Common myeloid progenitor, CD34-positive (primary cell): Measurements from ENCODE around the gene THOP1.

Experiments
- CTCF ChIA-PET: fragments of 350-600 bp; sonication (Branson Sonifier 250); formaldehyde crosslinking; loops from one replicate; lab custom pipeline; 2021; ENCODE audit warnings: antibody characterized with exemption; lab: Charles Lee
- POLR2A ChIA-PET: fragments of 350-600 bp; sonication (Branson Sonifier 250); formaldehyde crosslinking; loops from one replicate; lab custom pipeline; 2021; ENCODE audit warnings: antibody characterized with exemption; lab: Charles Lee
- DNase-seq, 3 donors: peaks; one replicate each; pipeline versions ENCODE4 v3.0.0 to v3.0.0-alpha.2; 2013
- H3K27ac ChIP-seq, 2 experiments: 1 replicate in 1 of 2; 2 replicates in 1 of 2; pipeline ENCODE4 v1.7.0; 2013; ENCODE audit warnings: inconsistent platforms in 2 of 2, low read length in 2 of 2, mild to moderate bottlenecking in 2 of 2, low read depth in 1 of 2, moderate library complexity in 1 of 2; ENCODE audit not compliant: severe bottlenecking in 2 of 2, insufficient read depth in 1 of 2, poor library complexity in 1 of 2
- H3K27me3 ChIP-seq, 5 experiments: replicated peaks in 2 of 5; 1 replicate in 3 of 5; 2 replicates in 2 of 5; pipeline versions ENCODE4 v1.6.1 to v1.7.0; 2013; ENCODE audit warnings: low read length in 4 of 5, mild to moderate bottlenecking in 2 of 5, moderate library complexity in 2 of 5, inconsistent platforms in 1 of 5; ENCODE audit not compliant: insufficient read depth in 5 of 5, control insufficient read depth in 4 of 5
- H3K36me3 ChIP-seq, 4 experiments: 1 replicate in 2 of 4; 2 replicates in 2 of 4; pipeline versions ENCODE4 v1.6.1 to v1.7.0; 2013; ENCODE audit warnings: low read length in 3 of 4, control low read depth in 1 of 4, mild to moderate bottlenecking in 1 of 4; ENCODE audit not compliant: control insufficient read depth in 4 of 4, insufficient read depth in 4 of 4
- H3K4me1 ChIP-seq, 4 experiments: 1 replicate in 3 of 4; 2 replicates in 1 of 4; pipeline versions ENCODE4 v1.6.1 to v1.7.1; 2013; ENCODE audit warnings: low read length in 3 of 4, mild to moderate bottlenecking in 3 of 4, control low read depth in 1 of 4, inconsistent platforms in 1 of 4, moderate library complexity in 1 of 4; ENCODE audit not compliant: control insufficient read depth in 4 of 4, insufficient read depth in 4 of 4; ENCODE audit errors: control extremely low read depth in 1 of 4
- H3K4me3 ChIP-seq, 7 experiments: 1 replicate in 4 of 7; 2 replicates in 3 of 7; pipeline versions ENCODE4 v1.5.1 to v1.7.0; 2013; ENCODE audit warnings: mild to moderate bottlenecking in 7 of 7, low read length in 6 of 7, moderate library complexity in 6 of 7, inconsistent platforms in 2 of 7, low read depth in 2 of 7, control low read depth in 1 of 7; ENCODE audit not compliant: insufficient read depth in 4 of 7, control insufficient read depth in 1 of 7; ENCODE audit errors: extremely low read depth in 1 of 7
- H3K9me3 ChIP-seq, 5 experiments: 1 replicate in 4 of 5; 2 replicates in 1 of 5; pipeline versions ENCODE4 v1.6.1 to v1.7.1; 2013; ENCODE audit warnings: low read length in 4 of 5, mild to moderate bottlenecking in 2 of 5, inconsistent platforms in 1 of 5, low read depth in 1 of 5, moderate library complexity in 1 of 5; ENCODE audit not compliant: control insufficient read depth in 4 of 5, insufficient read depth in 2 of 5; ENCODE audit errors: control extremely low read depth in 1 of 5
- WGBS: methylation state at CpG from one replicate; pipeline ENCODE4 v1.1.5; 2013; ENCODE audit not compliant: insufficient coverage; 5-methylcytosine and 5-hydroxymethylcytosine counted together

THOP1 gene

DNA sequence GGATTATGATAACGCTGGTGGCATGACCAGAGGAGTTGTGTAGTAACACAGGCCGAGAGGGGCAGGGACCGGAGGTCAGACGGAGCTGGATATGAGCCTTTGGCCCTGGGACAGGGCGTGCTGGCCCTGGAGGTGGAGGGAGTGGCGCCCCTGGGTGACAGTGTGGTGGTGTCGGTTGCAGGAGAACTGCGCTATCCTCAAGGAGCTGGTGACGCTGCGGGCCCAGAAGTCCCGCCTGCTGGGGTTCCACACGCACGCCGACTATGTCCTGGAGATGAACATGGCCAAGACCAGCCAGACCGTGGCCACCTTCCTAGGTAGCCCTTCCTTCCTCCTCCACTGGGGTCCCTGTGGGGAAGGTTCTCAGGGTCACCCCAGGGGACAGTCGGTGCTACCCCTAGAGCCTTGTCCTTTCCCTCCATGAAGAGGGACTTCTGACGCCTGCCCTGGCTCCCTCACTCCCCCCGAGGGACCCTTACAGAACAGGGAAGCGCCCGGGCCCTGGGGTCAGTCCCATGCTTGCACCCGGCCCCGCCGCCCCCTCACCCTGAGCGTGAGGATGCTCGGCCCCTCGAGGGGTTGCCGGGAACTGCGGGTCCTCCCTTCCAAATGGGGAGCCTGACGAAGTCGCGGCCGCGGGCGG lies 21.6 kb downstream of the THOP1 start:
- 97% methylated on average over 28 of the region's 34 CpGs for WGBS

DNA sequence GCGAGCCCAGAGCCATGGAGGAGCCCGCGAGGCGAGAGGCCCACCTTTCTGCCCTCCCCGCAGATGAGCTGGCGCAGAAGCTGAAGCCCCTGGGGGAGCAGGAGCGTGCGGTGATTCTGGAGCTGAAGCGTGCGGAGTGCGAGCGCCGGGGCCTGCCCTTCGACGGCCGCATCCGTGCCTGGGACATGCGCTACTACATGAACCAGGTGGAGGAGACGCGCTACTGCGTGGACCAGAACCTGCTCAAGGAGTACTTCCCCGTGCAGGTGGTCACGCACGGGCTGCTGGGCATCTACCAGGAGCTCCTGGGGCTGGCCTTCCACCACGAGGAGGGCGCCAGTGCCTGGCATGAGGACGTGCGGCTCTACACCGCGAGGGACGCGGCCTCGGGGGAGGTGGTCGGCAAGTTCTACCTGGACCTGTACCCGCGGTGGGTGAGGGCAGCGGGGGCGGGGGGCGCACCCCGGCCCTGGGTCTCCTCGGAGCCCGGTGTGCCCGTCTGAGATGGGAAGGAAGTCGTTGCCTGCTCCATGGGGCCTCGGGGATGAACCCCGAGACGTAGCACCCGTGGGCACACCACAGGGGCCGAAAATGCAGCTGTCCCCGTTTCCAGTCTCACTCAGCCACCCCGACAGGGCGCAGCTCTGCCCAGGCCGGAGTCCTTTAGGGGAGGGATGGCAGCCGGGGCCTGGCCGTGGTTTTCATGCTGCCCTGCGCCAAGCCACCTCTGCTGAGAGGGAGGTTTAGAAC lies 22.3 kb downstream of the THOP1 start:
- no peaks in the 10 kb centered on the region for H3K27me3 ChIP-seq
- H3K36me3 ChIP-seq, result peaks cover 17 to 96% (median 72%) of the 10 kb centered on the region in 4 experiments
- no peak overlapping the region for H3K27ac ChIP-seq
- WGBS, result 98% methylated on average over 54 of the region's 56 CpGs
- DNase-seq, result no peak
- no peaks in the 10 kb centered on the region for H3K9me3 ChIP-seq
- POLR2A ChIA-PET, result no interaction called here
- CTCF ChIA-PET, result no interaction called here
- no peak overlapping the region for H3K4me3 ChIP-seq
- no peaks in the 10 kb centered on the region for H3K4me1 ChIP-seq

More for the DNA sequence above, 21.6 kb downstream of the THOP1 start:
- Histone ChIP-seq H3K27ac (no peak overlapping the region), H3K36me3 (peaks cover 13 to 93% (median 71%) of the 10 kb centered on the region in 4 experiments), H3K4me3 (no peak overlapping the region), H3K27me3 (no peaks in the 10 kb centered on the region), H3K9me3 (no peaks in the 10 kb centered on the region), H3K4me1 (no peaks in the 10 kb centered on the region)
- CTCF ChIA-PET, result no interaction called here
- POLR2A ChIA-PET, result no interaction called here
- DNase-seq, result no peak

DNA sequence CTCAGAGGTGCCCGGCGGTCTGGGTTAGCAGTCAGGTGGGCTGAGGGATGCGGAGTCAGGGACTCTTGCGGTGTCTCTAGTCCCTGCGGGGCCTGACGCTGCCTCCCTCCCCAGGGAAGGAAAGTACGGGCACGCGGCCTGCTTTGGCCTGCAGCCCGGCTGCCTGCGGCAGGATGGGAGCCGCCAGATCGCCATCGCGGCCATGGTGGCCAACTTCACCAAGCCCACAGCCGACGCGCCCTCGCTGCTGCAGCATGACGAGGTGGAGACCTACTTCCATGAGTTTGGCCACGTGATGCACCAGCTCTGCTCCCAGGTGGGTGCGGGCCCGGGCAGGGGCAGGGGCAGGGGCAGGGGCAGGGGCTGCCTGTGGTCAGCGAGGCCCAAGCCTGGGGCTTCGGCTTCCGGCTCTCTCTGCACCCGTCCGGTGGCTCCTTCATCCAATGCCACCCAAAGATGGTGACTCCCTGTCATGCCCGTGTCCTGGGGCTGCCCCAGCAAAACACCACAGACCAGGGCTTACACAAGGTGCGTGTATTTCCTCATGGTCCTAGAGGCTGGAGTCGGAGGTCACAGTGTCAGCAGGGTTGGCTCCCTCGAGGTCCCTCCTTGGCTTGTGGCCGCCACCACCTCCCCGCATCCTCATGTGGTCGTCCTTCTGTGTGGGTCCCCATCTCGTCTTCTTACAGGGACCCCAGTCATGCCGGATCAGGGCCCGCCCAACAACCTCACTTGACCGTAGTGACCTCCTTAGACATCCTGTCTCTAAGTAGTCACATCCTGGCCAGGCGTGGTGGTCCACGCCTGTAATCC lies 23.0 kb downstream of the THOP1 start:
- WGBS, result 95% methylated on average over 33 of the region's 41 CpGs
- DNase-seq, result no peak
- Histone ChIP-seq H3K27me3 (no peaks in the 10 kb centered on the region), H3K36me3 (peaks cover 17 to 96% (median 69%) of the 10 kb centered on the region in 4 experiments), H3K4me1 (no peaks in the 10 kb centered on the region), H3K4me3 (no peak overlapping the region), H3K27ac (no peak overlapping the region), H3K9me3 (no peaks in the 10 kb centered on the region)
- POLR2A ChIA-PET, result no interaction called here
- CTCF ChIA-PET, result no interaction called here

DNA sequence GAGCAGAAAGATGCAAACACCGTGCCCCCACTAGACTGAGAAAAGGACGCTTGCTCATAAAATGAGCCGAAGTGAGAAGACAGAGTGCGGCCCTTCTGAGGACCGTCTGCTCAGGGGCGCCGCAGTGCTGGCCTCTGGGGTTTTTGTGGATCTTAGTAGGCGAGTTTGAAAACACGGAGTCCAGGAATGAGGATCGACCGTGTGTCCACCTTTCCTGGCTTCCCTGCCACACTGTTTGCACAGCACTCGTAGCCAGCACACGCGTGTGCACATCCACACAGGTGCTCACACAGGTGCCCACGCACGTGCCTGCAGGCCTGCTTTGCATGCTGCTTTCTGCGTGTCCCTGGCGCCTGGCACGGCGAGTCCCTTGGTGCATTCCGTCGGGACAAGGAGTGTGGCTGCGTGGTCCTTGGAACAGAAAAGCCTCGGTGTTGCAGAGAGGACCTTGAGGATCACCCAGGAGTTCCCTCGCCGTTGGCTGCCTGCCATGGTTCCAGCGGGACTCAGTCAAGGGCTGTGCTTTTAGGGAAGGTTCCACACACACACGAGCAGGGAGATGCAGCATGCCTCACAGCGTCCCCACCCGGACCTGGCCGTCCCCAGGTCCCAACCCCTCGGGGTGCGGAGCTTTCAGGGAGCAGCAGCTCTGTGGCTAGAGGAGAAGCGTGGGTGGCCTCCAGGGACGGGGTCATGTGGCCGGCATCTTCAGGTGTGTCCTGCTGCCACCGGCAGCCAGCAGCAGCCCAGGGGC lies 24.3 kb downstream of the THOP1 start:
- H3K4me3 ChIP-seq, result no peak overlapping the region
- H3K9me3 ChIP-seq, result no peaks in the 10 kb centered on the region
- POLR2A ChIA-PET, result no interaction called here
- DNase-seq, result no peak
- H3K27me3 ChIP-seq, result no peaks in the 10 kb centered on the region
- H3K4me1 ChIP-seq, result no peaks in the 10 kb centered on the region
- CTCF ChIA-PET, result no interaction called here
- H3K27ac ChIP-seq, result no peak overlapping the region
- H3K36me3 ChIP-seq, result peaks cover 19 to 95% (median 70%) of the 10 kb centered on the region in 4 experiments
- WGBS, result 96% methylated on average over 36 of the region's 37 CpGs

DNA sequence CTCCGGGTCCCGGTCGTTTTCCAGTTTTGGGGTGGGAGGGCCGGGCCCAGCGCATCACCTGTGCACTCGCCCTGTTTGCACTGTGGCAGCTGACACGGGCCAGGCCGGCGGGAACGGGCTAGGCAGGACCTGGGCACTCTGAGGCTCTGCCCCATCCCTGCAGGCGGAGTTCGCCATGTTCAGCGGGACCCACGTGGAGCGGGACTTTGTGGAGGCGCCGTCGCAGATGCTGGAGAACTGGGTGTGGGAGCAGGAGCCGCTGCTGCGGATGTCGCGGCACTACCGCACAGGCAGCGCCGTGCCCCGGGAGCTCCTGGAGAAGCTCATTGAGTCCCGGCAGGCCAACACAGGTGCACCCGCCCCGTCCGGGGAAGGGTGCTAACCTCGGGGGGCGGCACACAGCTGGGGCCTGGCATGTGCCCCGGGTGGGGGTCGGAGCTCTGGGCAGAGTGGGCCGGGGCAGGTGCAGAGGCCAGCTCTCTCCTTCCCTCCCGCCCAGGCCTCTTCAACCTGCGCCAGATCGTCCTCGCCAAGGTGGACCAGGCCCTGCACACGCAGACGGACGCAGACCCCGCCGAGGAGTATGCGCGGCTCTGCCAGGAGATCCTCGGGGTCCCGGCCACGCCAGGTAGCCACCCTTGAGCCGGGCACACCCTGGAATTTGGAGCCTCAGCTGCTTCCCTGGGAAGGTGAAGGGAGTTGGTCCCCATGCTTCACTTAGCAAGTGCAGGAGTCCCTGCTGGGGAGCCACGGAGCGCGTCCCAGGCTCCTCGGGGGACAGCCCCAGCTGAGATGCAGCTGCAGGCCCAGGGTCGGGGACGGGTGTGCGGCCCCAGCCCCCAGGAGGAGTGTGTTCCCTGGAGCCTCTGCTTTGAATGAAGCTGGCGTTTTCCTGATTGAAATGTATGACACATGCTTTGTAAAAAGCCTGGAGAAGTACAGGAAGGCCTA lies 25.1 kb downstream of the THOP1 start:
- ChIA-PET CTCF (interaction anchor here (0.9 kb wide), 1 partner anchor 162 kb away, joined by 3 read pairs; no protein-coding TSS in a partner anchor), POLR2A (no interaction called here)
- 98% methylated on average over 39 of the region's 58 CpGs for WGBS
- DNase-seq, result no peak
- H3K36me3 ChIP-seq, result peaks cover 20 to 87% (median 65%) of the 10 kb centered on the region in 4 experiments
- no peaks in the 10 kb centered on the region for H3K4me1 ChIP-seq
- H3K27me3 ChIP-seq, result no peaks in the 10 kb centered on the region
- H3K9me3 ChIP-seq, result no peaks in the 10 kb centered on the region
- H3K4me3 ChIP-seq, result no peak overlapping the region
- H3K27ac ChIP-seq, result no peak overlapping the region

DNA sequence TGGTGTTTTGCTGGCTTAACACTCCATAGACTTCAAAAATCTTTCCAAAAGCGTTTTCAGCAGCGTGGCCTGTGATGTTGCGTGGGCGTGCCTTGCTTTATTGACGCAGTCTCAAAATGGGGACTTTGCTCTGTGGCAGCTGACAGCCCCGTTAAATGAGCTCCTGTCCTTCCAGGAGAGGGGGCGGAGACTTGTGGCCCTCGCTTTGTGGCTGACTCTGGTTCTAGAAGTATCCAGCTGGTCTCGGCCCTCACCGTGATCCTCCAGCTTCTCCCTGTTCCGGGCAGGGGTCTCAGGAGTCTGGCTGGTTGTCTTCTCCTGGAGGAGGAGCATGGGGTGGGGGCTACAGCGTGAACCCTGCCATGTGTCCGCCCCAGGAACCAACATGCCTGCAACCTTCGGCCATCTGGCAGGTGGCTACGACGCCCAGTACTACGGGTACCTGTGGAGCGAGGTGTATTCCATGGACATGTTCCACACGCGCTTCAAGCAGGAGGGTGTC lies 26.0 kb downstream of the THOP1 start:
- no peak for DNase-seq
- H3K27me3 ChIP-seq, result no peaks in the 10 kb centered on the region
- ChIA-PET POLR2A (no interaction called here), CTCF (interaction anchor here (0.9 kb wide), 1 partner anchor 163 kb away, joined by 3 read pairs; no protein-coding TSS in a partner anchor)
- H3K4me1 ChIP-seq, result no peaks in the 10 kb centered on the region
- no peak overlapping the region for H3K27ac ChIP-seq
- H3K4me3 ChIP-seq, result no peak overlapping the region
- WGBS, result 97% methylated on average over 14 of the region's 20 CpGs
- no peaks in the 10 kb centered on the region for H3K9me3 ChIP-seq
- peaks cover 20 to 82% (median 60%) of the 10 kb centered on the region in 4 experiments for H3K36me3 ChIP-seq
